ENCODE measurements around the gene STX1B.
"Not testable (repeated sequence)": the region's sequence is repeated elsewhere in the genome, so short reads cannot be mapped to it uniquely, and the experiment has no call there.

Gene STX1B

DNA sequence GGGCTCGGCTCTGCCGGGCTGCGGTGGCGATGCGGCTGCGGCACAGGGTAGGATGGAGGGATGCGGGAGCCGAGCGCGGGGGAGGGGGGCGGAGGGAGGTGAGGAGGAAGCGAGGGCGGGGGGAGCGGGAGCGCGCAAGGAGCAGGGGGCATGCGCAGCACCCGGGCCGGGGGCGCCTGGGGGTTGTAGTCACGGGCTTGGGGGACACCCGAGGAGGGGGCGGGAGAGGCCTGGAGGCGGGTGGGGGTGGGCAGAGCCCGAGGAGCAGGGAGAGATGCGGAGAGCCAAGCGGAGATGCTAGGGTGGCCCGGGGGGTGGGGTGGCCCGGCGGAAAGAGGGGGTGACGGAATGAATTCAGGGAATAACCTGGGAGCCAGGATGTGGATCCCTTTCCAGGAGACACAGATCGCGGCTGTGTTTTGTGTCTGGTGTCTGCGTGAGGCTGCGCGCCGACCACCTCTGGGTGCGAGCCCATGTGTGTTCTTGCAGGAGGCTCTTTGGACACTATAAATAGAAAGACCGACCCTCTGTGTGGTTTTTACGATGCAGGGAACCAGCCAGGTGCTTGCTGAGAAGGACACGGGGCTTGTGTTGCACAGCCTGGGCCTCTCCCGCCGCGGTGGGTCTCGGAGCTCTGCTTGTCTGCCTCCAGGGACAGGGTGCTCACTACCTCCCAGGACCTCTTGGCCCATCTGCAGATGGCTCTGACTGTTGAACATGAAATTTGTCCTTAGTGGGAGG, at the start of gene STX1B:
Gene STX1B (minus strand): TSS at position 54 of the 741 bp plus-strand sequence. CDS start 242 bp downstream, outside the sequence.
- DNase-seq: peak; percentile 42

GRCh38 chr16:31055613-31056012, 45.2 kb upstream of the STX1B start:
- no peak for DNase-seq

DNA sequence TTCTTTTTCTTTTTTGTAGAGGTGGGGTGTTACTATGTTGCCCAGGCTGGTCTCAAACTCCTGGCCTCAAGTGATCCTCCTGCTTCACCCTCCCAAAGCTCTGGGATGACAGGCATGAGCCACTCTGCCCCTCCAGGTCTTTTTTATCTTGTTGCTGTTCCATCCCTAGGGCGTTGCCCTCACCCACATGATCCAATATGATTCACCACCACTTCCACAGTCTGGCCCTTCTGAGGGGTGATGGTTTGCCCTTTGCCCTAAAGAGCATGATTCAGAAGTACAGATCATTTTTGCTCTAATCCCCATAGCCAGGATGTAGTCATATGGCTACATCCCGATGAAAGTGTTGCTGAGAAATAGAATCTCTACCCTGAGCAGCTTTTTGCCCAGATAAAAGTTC, 41.7 kb upstream of the STX1B start:
- no peak for DNase-seq

DNA sequence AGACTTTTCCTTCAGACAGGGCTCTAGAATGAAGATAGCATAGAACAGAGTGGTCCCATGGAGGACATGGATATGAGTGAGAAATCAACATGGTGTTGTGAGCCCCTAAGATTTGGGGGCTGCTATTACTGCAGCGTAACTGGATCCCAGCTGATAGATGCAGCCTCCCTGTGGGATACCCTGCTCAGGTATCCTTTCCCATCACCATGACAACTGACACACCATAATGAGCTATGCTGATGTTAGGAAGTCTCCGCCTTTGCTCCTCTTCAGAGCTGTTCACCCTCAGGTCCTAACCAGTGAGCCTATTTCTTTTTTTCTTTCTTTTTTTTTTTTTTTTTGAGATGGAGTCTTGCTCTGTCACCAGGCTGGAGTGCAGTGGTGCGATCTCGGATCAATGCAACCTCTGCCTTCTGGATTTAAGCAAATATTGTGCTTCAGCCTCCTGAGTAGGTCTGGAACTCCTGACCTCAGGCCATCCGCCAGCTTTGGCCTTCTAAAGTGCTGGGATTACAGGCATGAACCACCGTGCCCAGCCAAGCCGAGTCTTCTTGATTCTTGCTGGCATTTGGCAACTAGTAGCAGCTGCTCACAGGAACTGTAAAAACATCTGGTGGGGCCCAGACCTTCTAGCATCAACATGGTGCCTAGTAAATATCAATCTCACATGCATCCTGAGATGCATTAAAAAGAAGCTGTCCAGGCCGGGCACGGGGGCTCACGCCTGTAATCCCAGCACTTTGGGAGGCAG, 40.0 kb upstream of the STX1B start:
- no peak for DNase-seq

DNA sequence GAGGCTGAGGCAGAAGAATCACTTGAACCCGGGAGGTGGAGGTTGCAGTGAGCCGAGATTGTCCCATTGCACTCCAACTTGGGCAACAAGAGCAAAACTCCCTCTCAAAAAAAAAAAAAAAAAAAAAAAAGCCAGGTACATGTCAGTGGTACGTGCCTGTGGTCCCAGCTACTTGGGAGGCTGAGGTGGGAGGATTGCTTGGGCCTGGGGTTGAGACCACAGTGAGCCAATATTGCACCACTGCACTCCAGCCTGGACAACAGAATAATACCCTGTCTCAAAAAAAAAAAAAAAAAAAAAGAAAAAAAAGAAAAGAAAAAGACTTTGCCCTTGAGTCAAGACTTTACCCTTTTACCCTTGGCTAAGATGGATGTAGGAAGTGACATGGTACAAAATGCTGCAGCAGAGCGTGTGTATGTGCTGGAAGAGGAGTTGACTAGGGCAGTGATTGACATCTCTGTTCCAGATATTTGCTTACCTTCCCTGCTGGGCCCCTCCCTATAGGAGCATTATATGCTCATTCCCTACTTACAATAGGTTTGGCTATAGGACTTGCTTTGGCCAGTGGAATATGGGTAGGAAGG, 33.6 kb upstream of the STX1B start:
- no peak for DNase-seq

DNA sequence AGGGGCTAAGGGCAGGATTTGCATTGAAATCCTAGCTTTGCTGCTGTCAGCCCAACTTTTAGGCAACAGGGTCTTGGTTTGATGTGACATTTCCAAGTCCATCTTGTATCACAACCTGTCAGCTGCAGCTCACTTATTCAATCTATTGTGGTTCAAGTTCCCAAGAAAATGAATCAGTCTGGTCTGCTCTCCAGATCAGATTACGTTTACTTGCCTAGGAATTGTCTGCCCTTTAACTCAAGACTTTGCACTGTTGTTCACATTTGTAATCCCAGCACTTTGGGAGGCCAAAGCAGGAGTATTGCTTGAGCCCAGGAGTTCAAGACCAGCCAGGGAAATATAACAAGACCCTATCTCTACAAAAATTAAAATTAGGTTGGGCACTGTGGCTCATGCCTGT, 32.9 kb upstream of the STX1B start:
- DNase-seq: no peak

DNA sequence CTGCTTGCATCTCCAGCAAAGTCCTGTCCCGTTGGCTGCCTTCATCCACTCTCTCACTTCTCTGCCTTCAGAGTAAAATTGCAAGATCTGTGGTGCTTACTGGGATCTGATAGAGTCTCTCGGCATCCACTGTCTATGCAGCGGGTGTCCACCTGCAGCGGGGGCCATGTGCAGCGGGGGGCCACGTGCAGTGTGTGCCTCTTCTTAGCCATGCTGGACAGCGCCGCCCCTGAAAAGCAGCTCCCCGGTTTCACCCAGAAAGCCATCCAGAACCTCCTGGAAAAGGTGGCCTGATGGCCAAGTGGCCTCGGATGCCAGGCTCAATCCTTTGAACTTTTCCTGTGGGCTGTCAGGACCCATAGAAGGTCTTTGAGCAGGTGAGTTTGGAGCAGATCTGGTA, 32.4 kb upstream of the STX1B start:
- DNase-seq: no peak

DNA sequence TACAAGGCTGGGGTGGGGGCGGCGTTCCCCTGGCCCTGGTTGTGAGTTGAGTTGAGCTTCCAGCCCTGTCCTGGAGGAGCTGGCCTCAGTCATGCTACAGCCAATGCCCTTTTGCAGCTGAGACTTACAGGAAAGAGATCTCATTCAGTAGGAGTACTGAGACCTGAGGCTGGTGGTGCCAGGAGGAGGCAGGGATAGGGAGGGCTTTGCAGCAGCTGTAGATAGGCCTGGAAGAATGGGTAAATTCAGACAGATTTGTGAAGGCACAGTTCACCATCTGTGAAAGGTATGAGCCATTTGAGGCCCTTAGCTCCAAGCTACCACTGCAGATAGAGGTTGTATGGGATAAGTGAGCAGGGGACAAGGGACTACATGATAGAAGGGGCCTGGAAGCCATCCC, 28.6 kb upstream of the STX1B start:
- no peak for DNase-seq

GRCh38 chr16:31036691-31037090, 26.3 kb upstream of the STX1B start:
- DNase-seq: no peak

GRCh38 chr16:31033709-31034492, 23.5 kb upstream of the STX1B start:
- DNase-seq: peak; percentile 89

GRCh38 chr16:31032736-31033708, 22.6 kb upstream of the STX1B start, which contains the start of gene STX4:
Gene STX4, plus strand, starts transcription at chr16:31033558. Its CDS starts 248 bp downstream, at chr16:31033806.
- peak; percentile 98 for DNase-seq

- DNase-seq: no peak
Observed at GRCh38 chr16:31031276-31031675, 20.8 kb upstream of the STX1B start.

GRCh38 chr16:31029272-31029671, 18.8 kb upstream of the STX1B start:
- no peak for DNase-seq

DNA sequence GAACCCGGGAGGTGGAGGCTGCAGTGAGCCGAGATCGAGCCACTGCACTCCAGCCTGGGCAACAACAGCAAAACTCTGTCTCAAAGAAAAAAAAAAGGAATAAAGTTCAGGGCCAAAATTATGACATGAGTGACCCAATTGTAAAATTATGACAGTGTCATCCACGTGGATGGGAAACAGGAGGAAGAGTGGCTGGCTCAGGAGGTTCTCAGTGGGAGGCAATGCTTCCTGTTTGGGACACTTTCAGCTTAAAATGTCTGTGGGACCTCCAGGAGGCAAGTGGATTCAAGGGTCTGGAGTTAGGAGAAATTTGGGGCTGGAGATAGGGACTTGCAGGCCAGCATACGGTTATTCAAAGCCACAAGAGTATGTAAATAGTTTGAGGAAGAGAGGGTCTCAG, 14.9 kb upstream of the STX1B start:
- no peak for DNase-seq

DNA sequence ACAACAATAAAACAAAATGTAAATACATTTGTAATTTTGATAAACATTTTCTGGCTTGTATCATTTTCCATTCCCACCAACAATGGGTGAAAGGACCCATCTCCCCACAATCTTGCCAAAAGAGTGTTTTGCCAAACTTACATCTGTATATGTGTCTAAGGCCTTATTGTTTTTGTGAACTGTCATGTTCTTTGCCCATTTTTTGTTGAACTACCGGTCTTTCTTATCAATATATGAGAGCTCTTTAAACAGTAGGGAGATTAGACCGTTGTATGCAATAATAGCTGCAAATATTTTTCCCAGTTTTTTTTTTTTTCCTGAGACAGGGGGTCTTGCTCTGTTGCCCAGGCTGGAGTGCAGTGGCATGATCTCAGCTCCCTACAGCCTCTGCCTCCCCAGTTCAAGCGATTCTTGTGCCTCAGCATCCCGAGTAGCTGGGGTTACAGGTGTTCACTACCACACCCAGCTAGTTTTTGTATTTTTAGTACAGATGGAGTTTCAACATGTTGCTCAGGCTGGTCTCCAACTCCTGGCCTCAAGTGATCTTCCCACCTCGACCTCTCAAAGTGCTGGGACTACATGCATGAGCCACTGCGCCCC, 13.3 kb upstream of the STX1B start:
- DNase-seq: no peak

DNA sequence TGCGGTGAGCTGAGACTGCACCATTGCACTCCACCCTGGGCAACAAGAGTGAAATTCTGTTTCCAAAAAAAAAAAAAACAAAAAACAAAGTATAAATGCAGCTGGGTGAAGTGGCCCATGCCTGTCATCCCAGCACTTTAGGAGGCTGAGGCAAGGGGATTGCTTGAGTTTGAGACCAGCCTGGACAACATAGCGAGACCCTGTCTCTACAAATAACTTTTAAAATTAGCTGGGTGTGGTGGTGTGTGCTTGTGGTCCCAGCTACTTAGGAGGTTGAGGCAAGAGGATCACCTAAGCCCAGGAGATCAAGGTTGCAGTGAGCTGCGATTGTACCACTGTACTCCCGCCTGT, 12.8 kb upstream of the STX1B start:
- no peak for DNase-seq

DNA sequence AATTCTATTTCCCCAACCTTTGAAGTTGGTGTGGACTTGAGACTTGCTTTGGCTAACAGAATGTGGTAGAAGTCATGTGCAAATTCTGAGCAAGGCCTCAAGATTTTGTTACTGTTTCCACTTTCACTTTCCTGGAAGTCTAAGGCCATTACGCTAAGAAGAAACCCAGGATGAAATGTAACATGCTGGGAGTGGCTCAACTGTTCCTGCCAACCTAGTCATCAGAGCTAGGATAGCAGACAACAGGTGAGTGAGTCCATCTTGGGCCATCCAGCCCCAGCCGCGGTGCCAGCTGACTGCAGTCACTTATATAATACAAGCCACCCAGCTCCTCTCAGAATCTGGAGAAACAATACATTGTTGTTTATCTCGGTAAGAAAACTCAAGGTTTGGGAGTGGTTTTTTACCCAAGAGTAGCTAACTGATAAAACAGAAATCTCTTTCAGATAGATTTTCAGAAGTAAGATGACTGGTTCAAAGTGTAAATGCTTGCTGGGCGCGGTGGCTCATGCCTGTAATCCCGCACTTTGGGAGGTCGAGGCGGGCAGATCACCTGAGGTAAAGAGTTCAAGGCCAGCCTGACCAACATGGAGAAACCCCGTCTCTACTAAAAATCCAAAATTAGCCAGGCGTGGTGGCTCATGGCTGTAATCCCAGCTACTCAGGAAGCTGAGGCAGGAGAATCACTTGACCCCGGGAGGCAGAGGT, 12.3 kb upstream of the STX1B start:
- no peak for DNase-seq

GRCh38 chr16:31020536-31020935, 10.1 kb upstream of the STX1B start:
- no peak for DNase-seq

DNA sequence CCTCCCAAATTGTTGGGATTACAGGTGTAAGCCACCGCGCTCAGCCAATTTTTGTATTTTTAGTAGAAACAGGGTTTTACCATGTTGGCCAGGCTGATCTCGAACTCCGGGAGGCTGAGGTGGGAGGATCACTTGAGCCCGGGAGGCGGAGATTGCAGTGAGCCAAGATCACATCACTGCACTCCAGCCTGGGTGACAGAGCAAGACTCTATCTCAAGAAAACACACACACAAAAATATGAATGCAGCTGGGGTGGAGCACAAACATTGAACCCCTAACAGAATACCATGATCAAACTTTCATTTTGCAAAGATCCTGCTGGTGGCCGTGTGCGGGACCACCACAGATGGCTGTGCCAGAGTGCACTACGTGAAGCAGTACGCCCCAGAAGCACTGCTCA, 7.3 kb upstream of the STX1B start:
- DNase-seq: not testable (repeated sequence)

DNA sequence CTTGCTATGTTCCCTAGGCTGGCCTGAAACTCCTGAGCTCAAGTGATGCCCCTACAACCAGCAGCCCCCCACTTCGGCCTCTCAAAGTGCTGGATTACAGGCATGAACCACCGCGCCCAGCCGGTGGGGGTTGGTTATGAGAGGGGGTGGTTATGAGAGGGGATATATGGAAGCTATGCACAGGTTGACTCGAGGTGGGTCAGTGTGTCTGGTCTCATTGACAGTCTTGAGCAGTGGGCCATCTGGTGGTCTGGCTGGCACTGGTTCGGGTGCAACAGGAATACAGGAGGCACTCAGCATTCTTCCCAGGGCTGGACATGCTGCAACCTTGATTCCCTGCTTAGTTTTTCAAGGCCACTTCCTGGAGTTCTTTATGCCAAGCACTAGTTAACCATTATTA, 5.6 kb upstream of the STX1B start:
- DNase-seq: no peak

- DNase-seq: not testable (repeated sequence)
Observed at GRCh38 chr16:31013292-31013691, 2.9 kb upstream of the STX1B start.
